Stimulated activated CD8-positive, alpha-beta memory T cell treated with anti-CD3 and anti-CD28 coated beads, Interleukin-4, amount 100 ng/mL, for 24 hours (primary cell): ENCODE measurements around the gene SLU7.

Experiments used
- DNase-seq: peaks from one replicate; pipeline ENCODE4 v3.0.0-alpha.2; 2020; ENCODE audit warnings: low read depth

The SLU7 gene

DNA sequence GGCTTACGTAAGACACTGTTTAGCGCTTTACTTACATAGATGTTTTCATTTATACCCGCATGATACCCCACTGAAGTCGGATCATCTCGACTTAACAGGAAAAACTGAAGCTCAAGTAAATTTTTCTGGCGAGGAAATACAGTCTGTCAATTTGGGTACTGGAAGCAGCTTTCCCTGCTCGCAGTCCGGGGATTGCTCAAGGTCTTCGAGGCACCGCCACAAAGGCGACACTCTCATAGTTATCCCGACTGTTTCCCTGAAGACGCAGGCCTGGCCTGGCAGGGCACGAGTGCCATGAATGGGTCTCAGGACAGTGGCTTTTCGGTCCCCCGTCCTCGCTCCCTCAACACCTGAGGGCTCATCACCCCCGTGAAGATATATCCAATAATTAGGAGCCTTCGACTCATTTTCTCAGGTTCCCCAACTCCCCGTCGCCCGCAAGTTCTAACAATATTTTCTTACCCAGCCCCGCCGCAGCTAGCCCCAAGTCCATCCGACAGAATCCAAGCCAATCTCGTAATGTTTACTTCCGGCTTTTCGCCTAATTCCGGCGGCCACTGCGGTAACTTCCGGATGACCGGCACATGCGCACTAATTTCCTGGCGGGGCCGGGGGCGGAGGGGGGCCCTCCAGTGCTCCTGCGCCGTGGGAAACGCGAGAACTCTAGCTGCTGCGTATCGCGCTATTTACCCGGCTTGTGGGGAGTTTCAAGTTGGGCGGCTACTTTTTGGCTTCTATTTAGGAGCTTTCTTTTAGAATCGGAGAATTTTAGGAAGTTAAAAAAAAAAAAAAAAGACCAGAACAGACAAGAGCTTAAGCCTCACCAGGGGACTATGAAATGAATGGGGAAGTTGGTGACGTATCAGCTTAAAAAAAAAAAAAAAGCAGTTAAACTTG, at the start of gene SLU7:
Gene SLU7 (minus strand): TSS at position 521 of the 897 bp plus-strand sequence. CDS start 3,787 bp downstream, outside the sequence.
- peak; percentile 93 for DNase-seq

DNA sequence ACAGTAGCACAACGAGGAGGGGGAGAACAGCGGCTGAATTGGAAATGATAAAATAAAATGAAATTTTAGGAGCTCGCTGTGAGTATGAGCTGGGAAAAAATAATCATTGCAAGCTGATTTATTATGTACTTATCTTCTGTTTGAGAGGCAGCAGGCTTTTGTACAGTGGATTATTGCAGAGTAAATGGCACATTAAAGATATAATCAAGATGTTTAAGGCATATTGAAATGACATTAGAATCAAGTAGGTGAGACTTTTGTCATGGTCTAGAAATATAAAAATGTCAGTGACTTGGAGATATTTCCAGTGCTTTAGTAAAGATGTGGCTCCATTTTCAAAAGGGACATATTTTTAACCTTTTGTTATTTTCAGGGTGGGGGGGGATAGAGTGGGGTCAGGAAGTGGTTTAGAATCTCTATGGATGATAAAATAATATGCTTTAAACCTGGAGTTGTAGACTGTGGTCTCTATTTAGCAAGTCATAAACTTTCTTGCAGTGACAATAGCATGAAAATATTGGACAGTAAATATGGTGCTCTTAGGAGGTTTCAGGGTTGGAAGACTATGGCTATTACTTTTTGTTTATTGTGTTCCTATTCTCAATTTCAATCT, 49.6 kb upstream of the SLU7 start:
- DNase-seq = no peak

DNA sequence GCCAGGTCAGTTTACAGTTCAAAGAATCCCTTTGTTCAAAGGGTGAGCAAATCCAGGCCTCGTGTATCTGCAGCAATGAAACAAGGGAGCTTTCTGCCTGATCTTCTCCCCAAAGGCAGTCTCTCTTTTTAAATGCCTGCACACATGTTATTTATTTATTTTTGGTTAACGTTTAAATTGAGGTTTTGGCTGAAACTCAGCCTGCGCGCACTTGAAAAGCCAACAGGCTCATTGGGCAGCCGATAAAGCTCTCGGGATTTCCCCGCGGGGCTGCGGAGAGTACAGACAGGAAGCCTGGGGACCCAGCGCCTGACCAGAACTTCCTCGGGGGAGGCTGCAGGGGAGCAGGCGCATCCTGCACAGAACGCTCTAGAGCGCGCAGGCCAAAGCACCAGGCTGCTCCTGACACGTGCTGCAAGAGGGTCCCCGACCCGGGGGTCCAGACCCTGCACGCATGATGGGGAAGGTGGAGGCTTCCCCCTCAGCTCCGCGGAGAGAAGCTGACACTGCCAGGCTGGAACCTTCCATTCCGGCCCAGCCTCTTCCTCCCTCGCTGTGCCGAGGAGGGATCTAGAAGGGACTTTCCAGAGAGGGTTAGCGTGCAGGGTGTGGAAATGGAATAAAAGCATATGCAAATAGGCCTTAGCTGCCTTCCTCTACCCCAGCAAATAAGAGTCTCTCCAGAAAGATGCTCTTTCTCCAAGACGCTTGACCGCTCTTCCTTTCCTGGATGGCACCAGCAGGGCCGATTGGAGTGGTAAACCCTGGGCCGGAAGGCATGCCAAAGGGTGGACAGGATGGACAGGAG, 48.9 kb upstream of the SLU7 start:
- DNase-seq = peak; percentile 79

DNA sequence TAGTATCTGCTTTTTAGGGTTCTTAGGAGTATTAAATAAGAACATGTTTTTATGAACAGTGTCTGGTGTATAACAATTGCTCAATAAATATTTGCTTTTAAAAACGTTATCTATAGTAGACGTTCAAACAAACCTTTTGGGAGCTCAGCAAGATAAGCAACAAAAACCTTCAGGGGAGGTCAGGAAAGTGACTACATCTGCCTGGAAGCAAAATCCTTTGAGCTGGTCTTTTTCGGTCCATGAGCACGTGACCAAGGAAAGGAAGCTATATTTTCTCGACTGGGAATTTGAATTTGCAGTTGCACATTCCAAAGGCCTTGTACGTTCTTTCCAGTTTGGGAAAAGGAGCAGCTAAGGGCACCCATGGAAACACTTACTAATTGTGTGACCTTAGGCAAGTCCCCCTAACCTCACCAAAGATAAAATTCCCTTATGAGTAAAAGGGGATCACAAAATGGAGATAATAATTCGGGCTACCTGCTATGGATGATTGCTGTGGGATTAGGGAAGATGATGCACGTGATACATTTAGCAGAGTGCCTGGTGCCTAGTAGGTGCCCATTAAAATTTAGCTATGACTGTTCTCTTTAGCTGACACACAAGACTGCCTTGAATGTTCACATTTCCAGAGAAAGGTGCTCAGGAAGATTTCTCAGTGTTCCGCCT, 48.1 kb upstream of the SLU7 start:
- DNase-seq = no peak

DNA sequence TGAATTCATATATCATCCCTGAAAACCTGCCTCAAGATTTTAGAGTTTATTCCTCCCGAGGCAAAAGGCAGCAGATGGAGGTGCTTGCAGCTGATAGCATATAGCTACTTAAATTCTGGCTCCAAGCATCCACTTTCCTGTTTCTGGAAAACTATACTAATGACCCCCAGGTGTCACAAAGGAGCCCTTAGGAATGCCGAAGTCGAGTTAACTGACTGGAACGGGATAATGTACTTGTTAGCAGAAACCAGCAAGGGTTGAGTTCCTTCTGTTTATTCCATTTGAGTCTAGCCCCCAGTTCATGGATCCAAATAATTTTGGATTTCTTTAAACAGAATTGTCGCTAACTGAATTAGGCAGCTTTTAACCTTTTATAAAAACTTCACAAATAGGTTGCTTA, 47.2 kb upstream of the SLU7 start:
- DNase-seq = no peak

DNA sequence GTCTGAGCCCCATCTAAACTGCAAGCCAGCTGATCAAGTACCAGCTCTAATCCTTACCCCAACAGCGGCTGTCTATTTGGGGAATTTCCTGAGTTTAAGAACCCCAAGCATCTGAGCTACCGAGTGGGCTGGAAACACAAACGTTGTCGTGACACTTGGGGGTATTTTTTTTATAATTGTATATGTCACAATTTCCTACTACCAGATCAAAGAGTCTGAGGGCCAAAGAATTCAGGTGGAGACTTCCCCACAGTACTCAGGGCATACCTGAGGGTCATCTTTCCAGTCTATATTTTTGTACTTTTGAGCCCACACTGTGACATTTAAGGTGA, 45.6 kb upstream of the SLU7 start:
- DNase-seq = no peak

DNA sequence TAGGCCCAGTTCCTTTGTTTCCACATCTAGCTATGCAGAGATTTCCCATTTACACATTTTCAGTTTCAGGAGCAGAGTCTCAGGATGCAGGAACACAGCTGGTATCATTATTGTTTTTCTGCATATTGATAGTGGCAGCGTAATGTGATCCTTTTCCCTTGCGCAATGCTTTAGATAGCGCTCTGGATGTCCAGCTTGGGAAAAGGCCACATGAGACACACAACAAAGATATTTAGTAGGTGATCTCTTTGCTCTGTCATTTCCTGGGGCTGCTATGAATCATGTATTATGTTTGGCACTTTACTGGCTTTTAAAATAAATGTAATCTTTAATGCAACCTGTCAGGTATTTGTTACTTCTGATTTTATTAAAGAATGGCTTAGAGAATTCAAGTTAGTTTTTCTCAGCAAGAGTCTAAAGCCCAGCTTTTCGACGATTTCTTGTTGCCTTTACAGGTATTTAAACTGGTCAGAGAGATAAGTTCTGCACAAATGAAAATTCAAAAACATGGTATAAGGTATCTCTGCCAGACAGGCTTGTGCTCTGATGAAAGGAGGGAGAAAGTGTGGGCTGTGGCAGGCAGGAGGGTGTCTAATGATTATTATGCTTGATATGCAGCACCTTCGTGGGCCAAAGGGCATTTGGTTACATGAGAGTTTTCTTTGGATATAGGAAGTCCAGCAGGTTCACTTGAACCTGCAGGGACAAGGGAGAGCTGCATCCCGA, 45.0 kb upstream of the SLU7 start:
- no peak for DNase-seq

DNA sequence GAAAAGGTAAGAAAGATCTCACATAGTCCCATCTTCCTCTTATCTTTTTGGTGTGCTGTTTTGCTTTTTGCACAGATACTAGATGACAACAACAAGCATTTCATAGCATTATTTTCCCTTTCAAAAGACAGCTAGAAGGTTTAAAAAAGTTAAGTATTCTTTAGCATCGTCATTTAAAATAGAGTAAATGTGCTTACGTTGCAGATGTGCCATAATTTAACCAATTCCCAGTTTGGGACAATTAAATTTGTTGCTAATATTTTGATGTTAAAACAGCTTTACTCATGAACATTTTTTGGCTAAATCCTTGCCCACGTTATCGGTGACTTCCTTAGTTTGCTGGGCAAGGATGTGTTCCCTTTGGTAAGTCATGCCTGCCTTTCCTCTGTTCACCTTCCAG, 44.3 kb upstream of the SLU7 start:
- DNase-seq = no peak

DNA sequence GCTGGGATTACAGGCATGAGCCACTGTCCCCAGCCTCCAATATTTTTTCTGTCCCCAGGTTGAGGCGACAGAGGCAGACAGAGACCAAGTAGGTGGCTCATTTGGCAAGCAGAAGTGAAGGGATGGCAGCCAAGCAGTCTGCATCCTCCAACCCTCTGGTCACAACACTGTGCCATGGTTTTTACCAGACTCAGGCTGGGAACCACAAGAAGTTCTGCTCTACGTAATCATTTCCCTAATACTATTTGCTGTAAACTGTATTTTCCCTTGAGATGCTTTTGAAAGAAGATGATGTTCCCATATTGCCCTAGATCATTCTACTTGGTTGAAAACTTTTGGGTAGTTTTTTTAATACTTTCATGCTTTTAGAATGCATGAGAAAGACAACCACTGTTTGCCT, 43.3 kb upstream of the SLU7 start:
- no peak for DNase-seq

DNA sequence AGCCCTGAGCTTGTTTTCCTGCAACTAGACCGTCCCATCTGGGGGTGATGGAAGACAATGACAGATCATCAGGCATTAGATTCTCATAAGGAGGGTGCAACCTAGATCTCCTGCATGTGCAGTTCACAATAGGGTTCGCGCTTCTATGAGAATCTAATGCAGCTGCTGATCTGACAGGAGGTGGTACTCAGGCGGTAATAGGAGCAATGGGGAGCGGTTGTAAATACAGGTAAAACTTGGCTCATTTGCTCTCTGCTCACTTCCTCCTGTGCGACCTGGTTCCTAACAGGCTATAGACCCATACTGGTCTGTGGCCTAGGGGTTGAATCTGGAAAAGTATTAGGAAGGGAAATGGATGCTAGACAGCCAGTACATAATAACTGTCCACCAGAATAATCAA, 42.5 kb upstream of the SLU7 start:
- no peak for DNase-seq

DNA sequence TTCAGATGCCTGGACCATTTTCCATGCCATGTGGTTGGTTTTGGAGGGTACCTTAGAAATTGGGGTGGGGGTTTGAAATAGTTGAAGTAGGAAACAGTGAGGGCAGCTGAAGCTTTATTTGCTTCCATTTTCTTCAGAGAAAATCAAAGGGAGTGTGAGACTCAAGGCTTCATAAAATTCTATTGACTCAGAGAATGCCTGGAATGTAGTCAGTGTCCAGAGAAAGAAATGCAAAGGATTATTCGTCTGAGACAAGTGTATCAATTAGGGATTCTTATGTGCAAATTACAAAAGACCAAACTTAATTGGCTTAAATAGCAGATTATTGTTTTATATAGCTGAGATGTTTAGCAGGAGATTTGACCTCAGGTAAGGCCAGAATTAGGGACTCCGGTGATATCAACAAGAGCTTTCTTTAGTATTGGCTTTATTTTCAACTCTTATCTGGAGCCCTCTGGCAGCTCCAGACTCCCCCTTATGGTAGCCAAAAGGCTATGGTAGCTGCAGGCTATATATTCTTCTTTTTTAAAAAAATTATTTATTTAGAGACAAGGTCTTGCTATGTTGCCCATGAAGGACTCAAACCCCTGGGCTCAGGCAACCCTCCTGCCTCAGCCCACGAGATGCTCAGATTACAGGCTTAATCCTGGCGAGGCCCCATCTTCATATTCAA, 41.6 kb upstream of the SLU7 start:
- no peak for DNase-seq

DNA sequence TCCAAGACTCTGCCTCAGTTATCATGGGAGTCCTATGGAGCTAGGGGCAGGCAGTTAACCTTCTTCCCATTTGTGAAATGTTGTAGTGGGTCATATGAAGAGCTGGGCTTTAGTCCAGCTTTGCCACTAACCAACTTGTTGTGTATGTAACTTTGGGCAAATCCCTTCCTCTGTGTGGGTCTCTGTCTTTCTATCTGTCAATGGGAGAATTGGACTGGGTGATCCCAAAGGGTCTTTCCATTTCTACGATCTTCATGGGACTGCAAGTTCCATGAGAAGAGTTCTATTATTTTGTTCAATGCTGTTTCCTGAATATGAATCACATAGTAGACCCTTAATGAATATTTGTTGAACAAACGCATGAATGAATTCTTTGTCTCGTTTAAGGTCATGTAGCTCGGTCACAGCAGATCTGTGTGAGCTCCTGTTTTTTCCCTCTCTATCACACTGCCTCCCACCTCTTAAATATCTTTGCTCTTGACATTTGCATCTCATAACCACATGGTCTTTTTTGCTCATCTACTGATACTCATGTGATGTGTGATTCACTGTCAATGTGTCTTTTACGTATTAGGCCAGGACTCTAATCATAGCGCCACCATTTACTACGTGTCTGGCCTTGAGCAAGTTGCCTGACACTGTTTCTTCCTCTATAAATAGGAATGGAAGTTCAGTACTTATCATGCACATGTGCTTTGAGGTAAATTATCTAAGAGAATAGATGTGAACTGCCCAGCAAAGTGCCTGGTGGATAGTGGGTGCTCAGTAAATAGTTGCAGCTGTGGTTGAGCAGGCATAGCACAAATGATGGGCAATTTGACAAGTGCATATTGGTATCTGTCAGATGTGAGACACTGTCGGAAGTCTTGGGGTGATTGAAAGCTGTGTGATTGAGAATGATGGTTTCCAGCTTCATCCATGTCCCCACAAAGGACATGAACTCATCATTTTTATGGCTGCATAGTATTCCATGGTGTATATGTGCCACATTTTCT, 40.2 kb upstream of the SLU7 start:
- no peak for DNase-seq

DNA sequence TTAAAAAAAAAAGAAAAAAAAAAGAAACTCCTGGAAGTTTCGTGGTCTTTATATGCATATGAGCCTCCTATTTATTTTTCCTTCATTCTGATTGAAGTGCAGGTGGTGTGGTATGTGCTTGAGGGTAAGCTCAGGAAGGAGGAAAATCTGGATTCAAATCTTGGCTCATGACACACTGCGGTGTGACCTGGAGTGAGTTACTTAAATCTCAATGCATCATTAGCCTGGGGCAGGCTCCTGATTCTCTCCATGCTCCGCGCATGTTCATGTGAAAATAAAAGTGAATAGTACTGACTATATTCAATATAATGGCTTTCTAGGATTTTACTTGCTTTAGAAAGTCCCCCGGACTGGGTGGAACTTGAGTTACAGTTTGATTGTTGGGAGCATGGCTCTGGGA, 38.4 kb upstream of the SLU7 start:
- no peak for DNase-seq

DNA sequence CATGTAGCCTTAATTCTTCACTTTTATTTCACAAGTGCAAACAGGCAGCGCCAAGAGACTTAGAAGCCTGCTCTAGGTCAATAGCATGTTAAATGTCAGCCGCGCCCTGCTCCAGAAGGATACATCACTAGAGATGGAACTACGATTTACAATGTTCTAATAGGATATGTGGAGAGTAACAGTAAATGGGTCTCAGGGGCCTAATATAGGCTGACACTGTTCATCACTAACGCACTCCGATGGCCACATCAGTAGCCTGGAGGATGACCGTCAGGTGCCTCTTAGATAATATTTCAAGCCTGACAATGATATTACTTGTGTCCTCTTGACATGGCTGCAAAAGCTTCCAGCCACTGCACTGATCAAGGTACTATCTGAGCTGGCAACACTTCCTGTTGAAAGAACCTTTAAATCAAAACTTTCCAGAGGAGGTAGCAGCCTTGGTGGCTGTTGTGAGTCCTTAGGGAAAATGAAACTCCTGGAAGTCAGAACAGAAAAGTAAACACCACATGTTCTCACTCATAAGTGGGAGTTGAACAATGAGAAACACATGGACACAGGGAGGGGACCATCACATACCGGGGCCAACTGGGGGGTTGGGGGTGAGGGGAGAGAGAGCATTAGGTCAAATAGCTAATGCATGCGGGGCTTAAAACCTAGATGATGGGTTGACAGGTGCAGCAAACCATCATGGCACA, 37.7 kb upstream of the SLU7 start:
- no peak for DNase-seq

DNA sequence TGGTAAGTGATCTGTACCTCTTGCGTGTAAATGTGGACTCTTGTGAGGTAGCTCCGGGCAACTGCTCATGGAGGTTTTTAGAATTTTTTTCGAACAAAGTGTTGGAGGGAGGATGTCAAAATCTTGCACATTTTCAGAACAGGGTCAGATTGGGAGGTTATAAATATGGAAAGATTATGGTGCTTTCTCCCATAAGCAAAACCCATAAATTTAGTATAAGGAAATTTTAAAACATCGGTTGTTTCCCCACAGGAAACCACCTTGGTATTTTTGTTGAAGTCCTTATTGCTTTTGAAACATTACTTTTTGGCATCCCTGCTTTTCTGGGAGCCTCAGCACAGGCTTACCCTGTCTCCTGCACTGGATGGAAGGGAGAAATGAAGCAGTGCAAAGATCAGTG, 36.7 kb upstream of the SLU7 start:
- DNase-seq = no peak

DNA sequence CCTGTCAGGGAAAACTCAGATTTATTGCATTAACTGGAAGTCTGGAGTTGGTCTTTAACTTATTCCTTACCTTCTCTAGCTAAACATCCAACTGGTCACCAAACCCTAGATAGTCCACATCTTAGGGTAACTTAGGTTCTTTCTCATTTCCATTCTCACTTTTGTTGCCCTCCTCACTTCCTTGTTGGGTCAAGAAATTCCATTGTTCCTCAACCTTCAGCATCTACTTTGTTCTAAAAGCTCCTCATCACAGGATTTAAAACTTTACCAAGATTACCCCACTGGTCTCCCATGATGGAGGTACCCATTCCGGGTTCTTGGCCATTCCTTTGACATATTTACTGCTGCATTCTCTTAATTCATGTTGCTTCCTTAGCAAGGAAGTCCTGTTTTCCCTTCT, 34.9 kb upstream of the SLU7 start:
- no peak for DNase-seq

DNA sequence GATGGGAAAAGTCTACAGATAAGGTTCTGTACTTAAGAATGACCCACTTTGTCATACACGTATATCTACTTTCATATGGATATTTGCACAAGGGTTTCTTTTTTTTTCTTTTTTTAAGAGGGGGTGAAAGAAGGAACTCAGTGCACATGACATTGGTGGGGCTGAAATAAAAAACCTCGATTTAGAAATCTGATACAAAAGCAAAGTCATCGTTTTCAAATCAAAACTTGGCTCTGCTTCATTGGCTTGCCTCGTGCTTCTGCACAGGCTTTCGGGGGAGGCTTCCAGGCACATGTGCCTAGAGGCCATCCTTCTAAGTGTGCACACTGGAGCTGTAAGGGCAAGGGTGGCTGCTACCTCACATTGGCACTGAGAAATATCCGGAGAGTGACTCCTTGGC, 33.9 kb upstream of the SLU7 start:
- DNase-seq = no peak

DNA sequence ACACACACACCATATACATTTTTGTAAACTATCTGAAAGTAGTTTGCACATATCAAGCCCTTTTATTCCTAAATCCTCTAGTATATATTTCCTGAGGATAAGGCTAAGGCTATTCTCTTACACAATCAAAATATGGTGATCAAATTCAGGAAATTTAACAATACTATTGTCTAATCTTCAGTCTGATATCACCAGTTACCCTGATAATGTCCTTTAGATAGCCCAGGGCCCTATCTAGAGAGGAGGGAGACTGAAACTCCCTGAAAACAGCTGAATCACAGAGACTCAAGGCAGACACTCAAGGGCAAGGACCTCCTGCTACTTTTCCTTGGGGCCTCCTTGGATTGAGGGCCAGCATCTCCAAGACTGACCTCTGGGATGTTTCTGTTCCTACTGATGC, 33.2 kb upstream of the SLU7 start:
- no peak for DNase-seq

DNA sequence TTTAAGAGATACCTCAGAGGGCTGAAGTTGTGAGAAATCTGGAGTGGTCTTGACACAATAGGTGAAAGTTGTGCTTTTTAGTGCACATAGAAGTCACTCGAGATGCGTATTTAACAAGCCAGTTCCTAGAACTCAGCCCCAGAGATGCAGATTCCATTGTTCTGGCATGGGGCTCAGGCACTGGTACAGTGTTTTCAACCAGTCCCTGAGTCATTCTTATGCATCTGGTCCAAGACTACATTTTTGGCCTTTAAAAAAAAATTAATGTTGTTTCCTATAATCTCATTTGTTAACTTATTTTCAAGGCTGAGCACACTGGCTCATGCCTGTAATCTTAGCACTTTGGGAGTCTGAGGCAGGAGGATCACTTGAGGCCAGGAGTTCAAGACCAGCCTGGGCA, 32.4 kb upstream of the SLU7 start:
- no peak for DNase-seq
